Muscle of leg (tissue), 11 donors: ENCODE data around the gene CFAP74. TPM values are rescaled to one million over a fixed set of nuclear protein-coding genes. Genes with fewer than 3 reads are reported as not detected.

Source experiments
- DNase-seq: peaks from one replicate; pipeline ENCODE4 v3.0.0; 2013
- H3K27ac ChIP-seq: one replicate; pipeline ENCODE4 v1.5.1; 2013; ENCODE audit warnings: mild to moderate bottlenecking, low read length, control low read depth
- H3K27me3 ChIP-seq: one replicate; pipeline ENCODE4 v1.6.1; 2013; ENCODE audit warnings: low read length; ENCODE audit not compliant: control insufficient read depth, insufficient read depth
- H3K36me3 ChIP-seq: one replicate; pipeline ENCODE4 v1.6.1; 2013; ENCODE audit warnings: low read length; ENCODE audit not compliant: control insufficient read depth, insufficient read depth
- H3K4me1 ChIP-seq: one replicate; pipeline ENCODE4 v1.6.1; 2013; ENCODE audit warnings: low read length; ENCODE audit not compliant: control insufficient read depth, insufficient read depth
- H3K4me3 ChIP-seq: one replicate; pipeline ENCODE4 v1.5.1; 2013; ENCODE audit warnings: low read length, control low read depth
- H3K9me3 ChIP-seq: replicated peaks from 2 replicates; pipeline ENCODE4 v1.6.1; 2013; ENCODE audit warnings: low read depth, low read length; ENCODE audit not compliant: control insufficient read depth
- WGBS: methylation state at CpG from one replicate; pipeline ENCODE4 v1.1.5; 2013; ENCODE audit warnings: missing lambda C conversion rate; ENCODE audit not compliant: insufficient coverage; 5-methylcytosine and 5-hydroxymethylcytosine counted together
- polyA plus RNA-seq, 8 donors: library from polyadenylated mRNA; unstranded; fragments of 120-200 nt; gene quantifications; one replicate each; pipeline versions ENCODE4 v1.2.1 to v1.2.3, GENCODE V29; 2013; ENCODE audit warnings: inconsistent platforms in 1 of 8, low replicate concordance in 1 of 8; ENCODE audit not compliant: insufficient read length in 8 of 8, insufficient read depth in 1 of 8
- total RNA-seq: library from RNA; stranded (reverse); fragments of 120-200 nt; gene quantifications from one replicate; pipeline ENCODE4 v1.2.4, GENCODE V29; 2013

The CFAP74 gene
- total and polyA plus RNA-seq, 9 donors, result 0.04 to 0.72 (median 0.22) TPM; not detected in 2

GRCh38 chr1:2041305-2041704 is 37.7 kb upstream of the CFAP74 start:
- WGBS, result 74% methylated on average over 14 of the region's 15 CpGs
- H3K27me3 ChIP-seq, result peaks cover 23% of the 10 kb centered on the region
- H3K27ac ChIP-seq, result no peak overlapping the region
- peaks cover 24% of the 10 kb centered on the region for H3K4me1 ChIP-seq
- no peak for DNase-seq
- no peaks in the 10 kb centered on the region for H3K9me3 ChIP-seq
- no peak overlapping the region for H3K4me3 ChIP-seq
- no peaks in the 10 kb centered on the region for H3K36me3 ChIP-seq

GRCh38 chr1:2039251-2039650 is 35.7 kb upstream of the CFAP74 start:
- WGBS, result 66% methylated on average over 4 of the region's 8 CpGs
- no peaks in the 10 kb centered on the region for H3K9me3 ChIP-seq
- DNase-seq, result no peak
- H3K27ac ChIP-seq, result no peak overlapping the region
- no peak overlapping the region for H3K4me3 ChIP-seq
- H3K36me3 ChIP-seq, result no peaks in the 10 kb centered on the region
- H3K27me3 ChIP-seq, result peaks cover 14% of the 10 kb centered on the region
- peaks cover 11% of the 10 kb centered on the region for H3K4me1 ChIP-seq

GRCh38 chr1:2038229-2038628 is 34.6 kb upstream of the CFAP74 start:
- H3K4me3 ChIP-seq, result no peak overlapping the region
- peaks cover 10% of the 10 kb centered on the region for H3K4me1 ChIP-seq
- no peak for DNase-seq
- H3K9me3 ChIP-seq, result no peaks in the 10 kb centered on the region
- 85% methylated on average over 7 of the region's 8 CpGs for WGBS
- H3K27me3 ChIP-seq, result peaks cover 16% of the 10 kb centered on the region
- no peaks in the 10 kb centered on the region for H3K36me3 ChIP-seq
- H3K27ac ChIP-seq, result no peak overlapping the region

GRCh38 chr1:2037314-2037979 is 33.9 kb upstream of the CFAP74 start:
- no peak overlapping the region for H3K27ac ChIP-seq
- H3K4me1 ChIP-seq, result peaks cover 13% of the 10 kb centered on the region
- DNase-seq, result no peak
- H3K9me3 ChIP-seq, result no peaks in the 10 kb centered on the region
- no peaks in the 10 kb centered on the region for H3K36me3 ChIP-seq
- peaks cover 18% of the 10 kb centered on the region for H3K27me3 ChIP-seq
- WGBS, result 76% methylated on average over 18 of the region's 18 CpGs
- H3K4me3 ChIP-seq, result no peak overlapping the region

- Histone ChIP-seq H3K36me3 (no peaks in the 10 kb centered on the region), H3K27me3 (peaks cover 18% of the 10 kb centered on the region), H3K4me3 (no peak overlapping the region), H3K4me1 (peaks cover 13% of the 10 kb centered on the region), H3K27ac (no peak overlapping the region), H3K9me3 (no peaks in the 10 kb centered on the region)
- WGBS, result 83% methylated on average over 12 of the region's 15 CpGs
- no peak for DNase-seq
These were observed 32.7 kb upstream of the CFAP74 start for GRCh38 chr1:2036287-2036686.

GRCh38 chr1:2033165-2033564 is 29.6 kb upstream of the CFAP74 start:
- Histone ChIP-seq H3K27ac (no peak overlapping the region), H3K9me3 (no peaks in the 10 kb centered on the region), H3K36me3 (no peaks in the 10 kb centered on the region), H3K4me3 (no peak overlapping the region), H3K4me1 (peaks cover 13% of the 10 kb centered on the region), H3K27me3 (peaks cover 10% of the 10 kb centered on the region)
- no peak for DNase-seq
- WGBS, result 67% methylated on average over 11 of the region's 13 CpGs

GRCh38 chr1:2032737-2033136 is 29.2 kb upstream of the CFAP74 start:
- H3K36me3 ChIP-seq, result no peaks in the 10 kb centered on the region
- 49% methylated on average over 9 of the region's 14 CpGs for WGBS
- H3K27ac ChIP-seq, result no peak overlapping the region
- no peak overlapping the region for H3K4me3 ChIP-seq
- peaks cover 13% of the 10 kb centered on the region for H3K4me1 ChIP-seq
- H3K27me3 ChIP-seq, result peaks cover 9% of the 10 kb centered on the region
- no peak for DNase-seq
- H3K9me3 ChIP-seq, result no peaks in the 10 kb centered on the region

- Histone ChIP-seq H3K4me3 (no peak overlapping the region), H3K27me3 (peaks cover 8% of the 10 kb centered on the region), H3K9me3 (no peaks in the 10 kb centered on the region), H3K36me3 (no peaks in the 10 kb centered on the region), H3K27ac (no peak overlapping the region), H3K4me1 (peaks cover 13% of the 10 kb centered on the region)
- no peak for DNase-seq
- WGBS, result 64% methylated on average over 26 of the region's 33 CpGs
These were observed 28.3 kb upstream of the CFAP74 start for GRCh38 chr1:2031546-2032540.

- Histone ChIP-seq H3K27ac (no peak overlapping the region), H3K27me3 (peaks cover 8% of the 10 kb centered on the region), H3K36me3 (no peaks in the 10 kb centered on the region), H3K4me1 (peaks cover 21% of the 10 kb centered on the region), H3K4me3 (no peak overlapping the region), H3K9me3 (no peaks in the 10 kb centered on the region)
- 75% methylated on average over 39 of the region's 42 CpGs for WGBS
- no peak for DNase-seq
These were observed 26.7 kb upstream of the CFAP74 start for GRCh38 chr1:2030076-2030871.

GRCh38 chr1:2029561-2029960 is 26.0 kb upstream of the CFAP74 start:
- no peak for DNase-seq
- Histone ChIP-seq H3K4me1 (peaks cover 24% of the 10 kb centered on the region), H3K36me3 (no peaks in the 10 kb centered on the region), H3K4me3 (no peak overlapping the region), H3K27ac (no peak overlapping the region), H3K9me3 (no peaks in the 10 kb centered on the region), H3K27me3 (peaks cover 8% of the 10 kb centered on the region)
- WGBS, result 86% methylated on average over 15 of the region's 15 CpGs
